ENCODE results near the gene CEACAM18.
A peak's percentile ranks its signal among the peaks of the same experiment; 100 is the strongest.

The CEACAM18 gene

DNA sequence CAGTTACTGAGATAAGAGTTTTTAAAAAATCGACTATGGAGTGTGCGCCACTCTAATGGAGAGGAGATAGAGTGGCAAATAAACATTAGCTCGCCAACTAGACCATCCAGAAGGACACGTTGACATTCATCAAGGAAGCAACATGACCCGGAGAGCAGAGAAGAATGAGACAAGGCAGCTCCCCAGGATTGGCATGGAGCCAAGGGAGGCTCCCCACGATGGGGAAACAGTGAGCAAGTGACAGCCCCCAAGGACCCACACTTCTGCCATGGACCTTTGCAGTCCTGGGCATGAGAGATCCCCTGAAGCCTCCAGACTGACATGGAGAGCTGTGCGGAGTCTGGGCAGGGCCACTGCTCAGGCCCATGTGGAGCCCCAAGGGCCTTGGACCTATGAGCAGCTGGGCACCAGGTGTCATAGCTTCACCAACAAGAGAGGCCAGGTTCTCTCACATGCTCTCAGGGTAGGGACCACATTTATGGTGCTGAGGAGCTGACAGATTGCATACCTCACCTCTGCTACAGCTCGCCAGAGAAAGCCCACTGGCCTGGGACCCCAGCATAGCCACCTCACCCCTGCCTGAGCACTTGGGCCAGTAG is 46.4 kb downstream of the CEACAM18 start:
- intact Hi-C loops (cut with DNase I), result no loop called here
- DNase-seq, result no peak

DNA sequence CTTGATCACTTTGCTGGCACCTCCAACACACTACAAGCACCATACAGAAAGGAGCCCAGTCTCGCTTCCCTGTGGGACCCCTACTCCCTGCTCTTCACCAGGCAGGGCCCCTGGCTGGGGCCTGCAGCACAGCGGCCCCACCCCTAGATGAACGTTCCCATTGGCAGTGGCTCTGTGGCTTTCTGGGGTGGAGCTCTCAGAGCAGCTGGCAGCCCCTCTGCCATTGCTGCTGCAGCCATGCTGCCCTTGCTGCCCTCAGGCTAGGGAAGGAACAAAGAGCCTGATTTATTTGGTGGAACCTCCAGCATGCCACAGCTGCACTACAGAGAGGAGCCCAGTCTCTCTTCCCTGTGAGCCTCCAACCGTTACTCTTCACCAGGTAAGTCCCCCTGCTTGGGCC is 47.3 kb downstream of the CEACAM18 start:
- no peak for DNase-seq
- intact Hi-C loops (cut with DNase I), result no loop called here

- intact Hi-C loops (cut with DNase I), result no loop called here
- no peak for DNase-seq
Observed at GRCh38 chr19:51529301-51529700, 51.0 kb downstream of the CEACAM18 start.

DNA sequence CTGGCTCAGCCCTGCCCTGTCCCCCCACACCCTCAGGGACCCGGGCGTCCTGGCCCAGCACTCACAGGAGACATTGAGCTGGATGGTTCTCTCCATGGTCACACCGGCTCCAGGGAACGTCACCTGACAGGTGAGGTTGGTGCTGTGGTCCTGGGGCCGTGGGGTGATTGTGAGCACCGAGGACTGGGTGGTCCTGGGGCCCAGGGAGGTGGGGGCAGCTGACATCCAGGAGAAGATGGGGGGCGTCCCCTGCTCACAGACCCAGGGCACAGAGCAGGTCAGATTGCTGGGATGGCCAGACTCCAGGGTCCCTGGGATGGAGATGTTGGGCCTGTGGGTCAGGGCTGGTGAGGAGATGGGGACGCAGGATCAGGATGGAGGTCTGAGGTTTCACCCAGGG is 52.3 kb downstream of the CEACAM18 start:
- intact Hi-C loops (cut with DNase I), result no loop called here
- no peak for DNase-seq

DNA sequence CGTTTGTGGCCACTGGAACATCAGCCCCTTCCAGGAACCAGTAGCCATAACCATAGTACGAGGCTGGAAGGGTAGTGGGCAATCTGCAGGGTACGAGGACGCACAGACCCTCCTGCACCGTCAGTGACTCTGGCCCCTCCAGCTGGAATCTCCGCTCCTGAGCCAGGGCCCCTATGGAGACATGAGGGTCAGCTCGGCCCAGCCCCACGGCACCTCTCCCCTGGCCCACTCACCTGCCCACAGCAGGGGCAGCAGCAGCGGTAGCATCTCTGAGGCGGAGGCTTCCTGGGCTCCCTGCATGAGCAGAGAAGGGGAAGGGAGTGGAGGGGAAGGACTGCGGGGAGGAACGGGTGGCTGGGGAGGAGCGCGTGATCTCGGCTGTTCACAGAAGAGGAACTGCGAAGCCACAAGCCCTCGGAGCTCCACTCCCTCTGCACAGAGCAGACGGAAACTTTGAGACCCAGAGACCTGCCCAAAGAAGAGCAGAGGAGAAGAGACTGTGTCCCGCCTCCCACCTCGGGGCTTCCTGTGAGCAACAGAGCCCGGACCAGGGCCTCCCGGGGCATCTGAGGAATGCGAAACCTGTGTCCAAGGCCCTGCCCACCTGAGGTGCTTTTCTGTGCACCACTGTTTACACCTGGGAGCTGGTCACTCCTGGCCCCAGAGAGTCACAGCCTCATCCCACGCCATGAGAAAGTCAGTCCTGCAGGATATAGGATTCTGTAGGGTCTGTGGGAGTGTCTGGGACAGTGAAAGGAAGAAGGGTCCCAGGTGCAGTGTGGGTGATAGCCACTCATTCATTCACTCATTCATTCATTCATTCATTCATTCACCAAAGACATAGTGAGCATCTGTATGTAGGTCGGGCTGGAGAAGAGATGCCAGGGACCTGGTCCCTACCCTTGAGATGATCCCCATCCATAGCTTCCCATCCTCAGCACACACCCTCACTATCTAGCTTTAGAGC is 53.3 kb downstream of the CEACAM18 start, which contains the start of gene SIGLEC6:
Gene SIGLEC6, minus strand, starts transcription at position 322 of the 967 bp plus-strand sequence. Its CDS starts 22 bp downstream, at position 300.
- peak in 4 of 10 donors; percentile 25 to 87 (median 38) for DNase-seq
- intact Hi-C loops (cut with DNase I), result no loop called here

DNA sequence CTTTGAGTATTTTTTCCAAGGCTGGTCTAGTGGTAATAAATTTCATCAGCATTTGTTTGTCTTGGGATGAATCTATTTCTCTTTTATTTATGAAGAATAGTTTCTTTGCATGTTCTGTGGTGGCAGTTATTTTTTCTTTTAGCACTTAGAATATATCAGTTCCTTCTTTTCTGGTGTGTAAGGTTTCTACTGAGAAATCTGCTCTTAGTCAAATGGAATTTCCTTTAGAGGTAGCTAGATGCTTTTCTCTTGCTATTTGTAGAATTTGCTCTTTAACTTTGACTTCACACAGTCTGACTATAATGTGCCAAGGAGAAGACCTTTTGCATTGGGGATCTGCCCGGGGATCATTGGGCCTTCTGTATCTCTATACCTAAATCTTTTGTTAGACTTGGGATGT is 57.2 kb downstream of the CEACAM18 start:
- no peak for DNase-seq
- intact Hi-C loops (cut with DNase I), result no loop called here

DNA sequence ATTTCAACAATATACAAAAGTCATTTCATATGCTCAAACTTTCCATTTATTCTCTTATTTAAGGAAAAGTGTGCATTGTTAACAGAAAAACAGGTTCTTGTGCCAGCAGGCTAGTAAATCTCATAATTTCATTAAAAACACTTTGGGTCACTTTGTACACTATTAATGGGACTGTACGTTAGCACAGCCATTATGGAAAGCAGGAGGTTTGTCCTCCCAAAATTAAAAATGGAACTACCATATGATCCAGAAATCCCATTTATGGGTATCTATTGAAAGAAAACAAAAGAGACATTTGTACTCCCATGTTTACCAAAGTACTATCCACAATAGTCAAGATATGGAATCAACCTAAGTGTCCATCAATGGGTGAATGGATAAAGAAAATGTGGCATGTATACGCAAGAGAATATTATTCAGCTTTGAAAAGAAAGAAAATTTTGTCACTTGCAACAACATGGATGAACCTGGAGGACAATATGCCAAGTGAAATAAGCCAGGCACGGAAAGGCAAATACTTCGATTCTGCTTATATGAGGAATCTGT is 61.6 kb downstream of the CEACAM18 start:
- intact Hi-C loops (cut with DNase I), result no loop called here
- no peak for DNase-seq

Measured in posterior cingulate gyrus (tissue), 11 donors.